Measurements from ENCODE around the gene CTNNA3.

DNA sequence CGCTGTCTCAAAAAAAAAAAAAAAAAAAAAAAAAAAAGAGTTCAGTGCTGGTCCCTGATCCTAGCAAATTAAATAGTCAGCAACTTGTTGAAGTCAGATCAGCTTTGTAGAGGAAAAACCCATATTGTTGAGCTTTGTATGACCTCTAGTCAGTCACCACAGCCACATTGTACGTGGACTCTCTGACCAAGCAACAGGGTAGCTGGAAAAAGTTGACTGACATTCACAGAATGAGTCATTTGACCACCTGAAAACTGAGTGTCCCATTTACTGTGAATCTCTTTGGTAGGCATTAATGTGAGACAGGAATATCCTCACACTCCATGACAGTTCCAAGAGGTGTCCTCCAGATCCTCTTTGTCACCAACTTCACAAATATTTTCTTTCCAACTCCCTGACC is 399.1 kb downstream of the CTNNA3 start:
- TF ChIP-seq, protein P1, sequence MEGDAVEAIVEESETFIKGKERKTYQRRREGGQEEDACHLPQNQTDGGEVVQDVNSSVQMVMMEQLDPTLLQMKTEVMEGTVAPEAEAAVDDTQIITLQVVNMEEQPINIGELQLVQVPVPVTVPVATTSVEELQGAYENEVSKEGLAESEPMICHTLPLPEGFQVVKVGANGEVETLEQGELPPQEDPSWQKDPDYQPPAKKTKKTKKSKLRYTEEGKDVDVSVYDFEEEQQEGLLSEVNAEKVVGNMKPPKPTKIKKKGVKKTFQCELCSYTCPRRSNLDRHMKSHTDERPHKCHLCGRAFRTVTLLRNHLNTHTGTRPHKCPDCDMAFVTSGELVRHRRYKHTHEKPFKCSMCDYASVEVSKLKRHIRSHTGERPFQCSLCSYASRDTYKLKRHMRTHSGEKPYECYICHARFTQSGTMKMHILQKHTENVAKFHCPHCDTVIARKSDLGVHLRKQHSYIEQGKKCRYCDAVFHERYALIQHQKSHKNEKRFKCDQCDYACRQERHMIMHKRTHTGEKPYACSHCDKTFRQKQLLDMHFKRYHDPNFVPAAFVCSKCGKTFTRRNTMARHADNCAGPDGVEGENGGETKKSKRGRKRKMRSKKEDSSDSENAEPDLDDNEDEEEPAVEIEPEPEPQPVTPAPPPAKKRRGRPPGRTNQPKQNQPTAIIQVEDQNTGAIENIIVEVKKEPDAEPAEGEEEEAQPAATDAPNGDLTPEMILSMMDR (IDR thresholded peaks at IDR 0.05; ENCODE audit: low read depth, low read length, missing input control): no peak
- TF ChIP-seq RAD21 (IDR thresholded peaks at IDR 0.05): no peak
